DMS153 treated with DMSO at 0.1 percent for 48 hours (cell line): ENCODE data around the gene DMD.

ENCODE experiments used
- DNase-seq: peaks from one replicate; lab custom pipeline; 2025; ENCODE audit not compliant: unreplicated experiment; lab: John Stamatoyannopoulos, UW

DMD gene

GRCh38 chrX:31092476-31092875 lies 2118.9 kb downstream of the DMD start:
- DNase-seq: no peak

- no peak for DNase-seq
These were observed 2119.5 kb downstream of the DMD start for GRCh38 chrX:31091819-31092218.

- no peak for DNase-seq
These were observed 2136.8 kb downstream of the DMD start for GRCh38 chrX:31074522-31074921.

- DNase-seq: no peak
These were observed 2139.6 kb downstream of the DMD start, which contains the start of gene FTHL17 for GRCh38 chrX:31071725-31072124. TSS of gene FTHL17 (minus strand) at chrX:31072041. CDS start at chrX:31071953, 88 bp downstream.

- no peak for DNase-seq
These were observed 2140.1 kb downstream of the DMD start for GRCh38 chrX:31071262-31071661.

GRCh38 chrX:31070057-31070468 lies 2141.3 kb downstream of the DMD start:
- DNase-seq: no peak
